GM23338 (cell line): ENCODE data around the gene SYT9.

Experiments used
- CREB1 ChIP-seq: fragments of 250-450 bp; sonication (Bioruptor Pico); IDR thresholded peaks from 2 replicates; pipeline ENCODE4 v1.5.0; 2020; ENCODE audit warnings: low read depth, mild to moderate bottlenecking, moderate library complexity
- CTCF ChIP-seq, 2 experiments: fragments of 200-600 bp in 1 of 2; sonication (generic) in 1 of 2; conservative IDR thresholded peaks; 2 replicates each; pipeline versions ENCODE4 v1.5.1 to v1.6.1; 2016 to 2017; ENCODE audit warnings: antibody characterized with exemption in 2 of 2, low read depth in 2 of 2, mild to moderate bottlenecking in 2 of 2, moderate library complexity in 1 of 2
- ETS1 ChIP-seq: IDR thresholded peaks from 2 replicates; pipeline ENCODE4 v1.6.1; 2016; ENCODE audit warnings: antibody characterized with exemption
- EZH2 ChIP-seq: fragments of 200-600 bp; sonication (generic); IDR thresholded peaks from one replicate; pipeline ENCODE4 v1.8.0; 2017; ENCODE audit warnings: antibody characterized with exemption, mild to moderate bottlenecking, low read depth; ENCODE audit not compliant: unreplicated experiment
- EZH2phosphoT487 ChIP-seq: fragments of 200-600 bp; sonication (generic); IDR thresholded peaks from one replicate; pipeline ENCODE4 v1.8.1; 2018; ENCODE audit warnings: antibody characterized with exemption; ENCODE audit not compliant: unreplicated experiment
- POLR2AphosphoS5 ChIP-seq: IDR thresholded peaks from 2 replicates; pipeline ENCODE4 v1.6.1; 2016; ENCODE audit warnings: antibody characterized with exemption, low read depth
- REST ChIP-seq: IDR thresholded peaks from one replicate; pipeline ENCODE4 v1.6.1; 2018; ENCODE audit warnings: antibody characterized with exemption; ENCODE audit not compliant: unreplicated experiment
- STAT1 ChIP-seq: IDR thresholded peaks from one replicate; pipeline ENCODE4 v1.6.1; 2016; ENCODE audit warnings: antibody characterized with exemption; ENCODE audit not compliant: unreplicated experiment
- ZNF331 ChIP-seq: fragments of 250-450 bp; sonication (Bioruptor Pico); IDR thresholded peaks from 2 replicates; pipeline ENCODE4 v1.5.0; 2020; ENCODE audit warnings: low read depth, mild to moderate bottlenecking, moderate library complexity

GRCh38 chr11:7270233-7270865 lies 18.6 kb downstream of the SYT9 start:
- TF ChIP-seq ZNF331 (CRISPR knock-in tag), result no peak
- no peak for TF ChIP-seq CTCF (conservative IDR thresholded peaks at IDR 0.05; ENCODE audit: low read depth in 2 of 2)
- no peak for TF ChIP-seq ETS1
- TF ChIP-seq EZH2, result no peak
- no peak for TF ChIP-seq POLR2AphosphoS5
- TF ChIP-seq REST, result no peak
- no peak for TF ChIP-seq CREB1 (CRISPR knock-in tag)
- no peak for TF ChIP-seq EZH2phosphoT487
- TF ChIP-seq STAT1, result no peak
